ENCODE results near the gene HOMEZ.

The HOMEZ gene

DNA sequence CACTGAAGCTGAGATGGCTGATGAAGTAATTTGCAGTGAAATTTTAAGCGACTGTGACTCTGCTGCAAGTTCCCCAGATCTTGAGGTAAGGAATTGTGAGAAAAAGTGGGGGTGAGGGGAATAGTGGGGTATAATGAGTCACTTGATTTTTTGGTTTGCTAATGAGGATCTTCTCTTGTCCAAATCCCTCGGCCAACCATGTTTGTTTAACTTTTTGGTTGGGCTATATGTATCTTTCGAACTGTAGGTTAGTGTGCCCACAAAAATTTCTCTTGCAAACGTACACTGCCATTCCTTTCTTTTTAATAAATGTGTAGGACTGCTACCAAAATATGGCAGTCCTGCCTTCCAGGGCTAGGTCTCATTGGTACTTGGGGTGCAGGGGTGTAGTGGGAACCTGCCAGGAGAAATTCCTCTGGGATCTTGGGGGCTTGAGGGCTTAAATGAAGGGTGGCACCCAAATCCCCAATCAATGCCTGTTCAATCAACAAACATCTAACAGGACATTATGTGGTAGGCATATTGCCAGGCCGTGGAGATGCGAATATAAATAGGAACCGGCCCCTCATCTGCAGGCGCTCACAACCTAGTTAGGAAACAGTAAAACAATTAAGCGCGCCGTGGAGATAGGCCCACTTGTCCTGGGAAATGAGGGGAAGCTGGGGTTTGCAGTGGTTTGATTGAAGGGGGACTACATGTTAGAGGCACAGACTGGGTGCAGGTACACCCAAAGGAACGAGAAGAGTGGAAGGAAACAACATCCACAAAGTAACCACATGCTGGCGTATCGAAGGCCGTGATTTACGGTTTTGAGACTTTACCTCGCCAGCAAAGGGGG lies 34.0 kb upstream of the HOMEZ start:
- DNase-seq (ENCODE audit: low read depth), result no peak
- H3K4me3 ChIP-seq (ENCODE audit: low read length), result peak overlapping the region; percentile 56
- TF ChIP-seq, protein P1, sequence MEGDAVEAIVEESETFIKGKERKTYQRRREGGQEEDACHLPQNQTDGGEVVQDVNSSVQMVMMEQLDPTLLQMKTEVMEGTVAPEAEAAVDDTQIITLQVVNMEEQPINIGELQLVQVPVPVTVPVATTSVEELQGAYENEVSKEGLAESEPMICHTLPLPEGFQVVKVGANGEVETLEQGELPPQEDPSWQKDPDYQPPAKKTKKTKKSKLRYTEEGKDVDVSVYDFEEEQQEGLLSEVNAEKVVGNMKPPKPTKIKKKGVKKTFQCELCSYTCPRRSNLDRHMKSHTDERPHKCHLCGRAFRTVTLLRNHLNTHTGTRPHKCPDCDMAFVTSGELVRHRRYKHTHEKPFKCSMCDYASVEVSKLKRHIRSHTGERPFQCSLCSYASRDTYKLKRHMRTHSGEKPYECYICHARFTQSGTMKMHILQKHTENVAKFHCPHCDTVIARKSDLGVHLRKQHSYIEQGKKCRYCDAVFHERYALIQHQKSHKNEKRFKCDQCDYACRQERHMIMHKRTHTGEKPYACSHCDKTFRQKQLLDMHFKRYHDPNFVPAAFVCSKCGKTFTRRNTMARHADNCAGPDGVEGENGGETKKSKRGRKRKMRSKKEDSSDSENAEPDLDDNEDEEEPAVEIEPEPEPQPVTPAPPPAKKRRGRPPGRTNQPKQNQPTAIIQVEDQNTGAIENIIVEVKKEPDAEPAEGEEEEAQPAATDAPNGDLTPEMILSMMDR (conservative IDR thresholded peaks at IDR 0.05; ENCODE audit: low read length), result no peak

GRCh38 chr14:23316300-23316699 lies 30.4 kb upstream of the HOMEZ start:
- no peak overlapping the region for H3K4me3 ChIP-seq (ENCODE audit: low read length)
- TF ChIP-seq, protein P1 (conservative IDR thresholded peaks at IDR 0.05; ENCODE audit: low read length), result no peak
- DNase-seq (ENCODE audit: low read depth), result no peak

DNA sequence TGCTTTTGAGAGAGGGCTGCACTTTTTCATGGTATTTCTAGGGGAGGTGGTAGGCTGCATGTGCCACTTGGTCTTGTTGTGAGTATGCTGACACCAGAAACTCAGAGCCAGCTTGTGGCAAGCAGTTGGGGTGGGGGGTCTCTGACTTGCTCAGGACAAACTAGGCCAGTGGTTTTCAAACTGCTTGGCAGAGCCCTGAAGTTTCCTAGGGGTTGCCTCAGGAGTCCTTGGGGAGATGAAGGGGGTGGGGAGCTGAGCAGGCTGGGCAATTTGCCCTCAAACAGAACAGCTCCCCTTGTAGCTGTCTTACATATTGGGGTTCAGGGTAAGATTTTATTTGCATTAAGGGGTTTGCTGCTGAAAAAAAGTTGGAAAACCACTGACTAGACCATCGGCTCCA lies 24.6 kb upstream of the HOMEZ start:
- H3K4me3 ChIP-seq (ENCODE audit: low read length), result no peak overlapping the region
- DNase-seq (ENCODE audit: low read depth), result no peak
- TF ChIP-seq, protein P1 (conservative IDR thresholded peaks at IDR 0.05; ENCODE audit: low read length), result no peak

DNA sequence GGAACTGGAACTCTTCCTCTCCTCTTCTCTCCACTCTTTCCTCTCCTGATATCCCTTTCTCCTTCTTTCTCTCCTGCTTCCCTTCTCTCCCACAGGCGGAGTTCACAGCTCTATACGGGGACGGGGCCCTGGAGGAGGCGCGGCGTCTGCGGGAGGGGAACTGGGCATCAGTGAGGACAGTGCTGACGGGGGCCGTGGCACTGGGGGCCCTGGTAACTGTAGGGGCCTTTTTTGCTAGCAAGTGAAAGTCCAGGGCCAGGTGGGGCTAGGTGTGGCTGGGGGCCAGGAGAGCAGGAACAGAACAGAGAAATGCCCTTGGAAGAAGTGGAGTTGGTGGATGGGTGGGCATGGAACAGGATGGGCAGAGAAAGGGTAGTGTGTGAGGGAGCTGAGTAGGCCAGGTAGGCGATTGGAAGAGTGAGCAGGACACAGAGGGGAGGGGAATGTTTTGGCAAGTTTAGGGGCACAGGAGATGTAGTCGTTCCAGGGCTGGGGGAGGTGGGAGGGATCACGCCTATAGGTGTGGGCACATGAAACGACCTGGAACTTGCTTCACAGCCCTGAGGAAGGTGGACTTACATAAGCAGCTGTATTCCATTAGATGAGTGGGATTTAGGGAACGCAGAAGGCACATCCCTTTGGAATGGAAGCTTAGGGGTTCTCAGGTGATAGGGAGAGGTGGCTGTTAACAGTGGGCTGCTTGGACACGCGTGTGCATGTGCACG lies 23.0 kb upstream of the HOMEZ start:
- TF ChIP-seq, protein P1 (conservative IDR thresholded peaks at IDR 0.05; ENCODE audit: low read length), result no peak
- DNase-seq (ENCODE audit: low read depth), result no peak
- peak overlapping the region; percentile 95 for H3K4me3 ChIP-seq (ENCODE audit: low read length)

GRCh38 chr14:23307687-23308644 lies 22.0 kb upstream of the HOMEZ start:
- peak overlapping the region; percentile 95 for H3K4me3 ChIP-seq (ENCODE audit: low read length)
- TF ChIP-seq, protein P1 (conservative IDR thresholded peaks at IDR 0.05; ENCODE audit: low read length), result no peak
- no peak for DNase-seq (ENCODE audit: low read depth)

DNA sequence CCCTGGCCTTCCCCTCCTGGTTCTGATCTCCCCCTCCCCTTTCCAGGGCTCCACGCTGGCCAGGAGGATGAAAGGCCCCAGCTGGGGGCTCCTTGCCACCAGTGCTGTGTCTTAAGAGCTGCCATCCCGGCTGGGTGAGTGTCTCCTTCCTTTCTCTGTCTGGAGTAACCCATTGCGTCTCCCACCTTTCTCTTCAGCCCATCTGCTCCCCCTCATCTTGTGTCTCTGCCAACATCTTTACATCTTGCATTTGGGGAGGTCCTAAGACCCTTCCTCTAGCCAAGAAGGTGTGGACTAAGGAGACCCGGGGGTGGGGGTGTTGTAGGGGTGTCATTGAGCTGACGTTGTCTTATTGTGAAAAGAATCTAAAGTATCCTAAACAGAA lies 21.2 kb upstream of the HOMEZ start:
- TF ChIP-seq, protein P1 (conservative IDR thresholded peaks at IDR 0.05; ENCODE audit: low read length), result no peak
- DNase-seq (ENCODE audit: low read depth), result no peak

More for the DNA sequence above, 21.2 kb upstream of the HOMEZ start:
- peak overlapping the region; percentile 95 for H3K4me3 ChIP-seq (ENCODE audit: low read length)
